ENCODE measurements around the gene STRADB.
A peak's percentile ranks its signal among the peaks of the same experiment; 100 is the strongest.
"Not testable (repeated sequence)": the region's sequence is repeated elsewhere in the genome, so short reads cannot be mapped to it uniquely, and the experiment has no call there.

Gene STRADB

GRCh38 chr2:201430839-201431238, 20.7 kb upstream of the STRADB start:
- no peak for DNase-seq

DNA sequence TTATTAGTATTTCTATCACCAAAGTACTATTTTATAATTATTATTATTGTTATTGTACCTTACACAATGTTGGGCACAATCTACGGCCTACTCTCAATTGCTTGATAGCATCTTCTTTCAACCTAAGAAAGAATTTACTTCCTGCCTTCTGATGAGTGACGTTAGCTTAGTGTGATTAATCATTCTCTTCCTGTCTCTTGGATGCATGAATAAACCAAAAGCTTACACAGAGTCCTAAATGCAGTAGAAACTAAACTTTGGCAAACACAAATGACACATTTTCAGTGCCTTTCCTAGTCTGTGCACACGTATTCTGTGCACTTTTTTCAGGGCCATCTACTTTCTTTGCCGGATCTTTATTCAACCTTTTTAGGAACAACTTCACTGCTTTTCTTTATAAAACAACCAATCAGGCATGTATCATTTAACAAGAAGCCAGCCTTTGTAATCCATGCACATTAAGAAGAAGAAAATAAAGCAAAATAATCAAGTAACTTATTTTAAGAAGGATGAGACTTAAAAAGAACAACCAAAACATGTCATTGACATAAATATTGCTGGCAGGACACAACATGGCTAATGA, 19.4 kb upstream of the STRADB start:
- DNase-seq = peak; percentile 79

DNA sequence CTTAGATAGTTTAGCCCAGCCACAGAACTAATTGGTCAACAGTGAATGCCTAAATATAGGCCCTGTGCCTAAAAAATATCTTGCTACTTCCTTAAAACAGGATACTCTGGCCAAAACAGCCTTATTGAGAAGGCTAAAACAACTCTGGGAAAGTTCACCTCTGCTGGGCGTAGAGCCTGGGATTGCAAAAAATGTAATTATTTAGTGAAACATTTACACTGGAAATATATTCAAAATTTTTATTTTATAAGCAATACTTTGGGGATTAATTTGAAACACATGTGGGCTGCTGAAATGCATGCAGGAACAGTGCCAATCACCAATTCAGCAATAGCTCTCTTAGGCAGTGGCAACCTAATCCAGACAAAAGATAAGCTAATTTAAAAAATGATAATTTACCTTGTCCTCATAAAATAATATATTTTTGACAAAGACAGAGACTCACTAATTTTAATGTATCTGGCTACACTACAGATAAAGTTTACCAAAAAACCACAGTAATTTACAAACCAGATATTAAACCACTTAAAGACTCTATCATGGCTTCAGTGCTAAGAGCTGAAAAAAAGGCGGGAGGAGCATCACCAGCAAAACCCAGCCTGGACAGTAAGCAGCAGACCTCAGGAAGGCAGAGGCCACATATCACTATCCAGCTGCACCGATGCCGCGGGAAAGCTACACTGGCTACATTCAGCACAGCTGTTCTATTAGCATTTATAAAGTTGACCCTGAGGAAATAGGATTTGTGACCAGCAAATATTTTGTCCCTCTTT, 18.7 kb upstream of the STRADB start:
- DNase-seq = peak; percentile 30

- no peak for DNase-seq
Measured at GRCh38 chr2:201433394-201433995, 18.0 kb upstream of the STRADB start.

- DNase-seq = peak; percentile 49
Measured at GRCh38 chr2:201436141-201436540, 15.4 kb upstream of the STRADB start.

DNA sequence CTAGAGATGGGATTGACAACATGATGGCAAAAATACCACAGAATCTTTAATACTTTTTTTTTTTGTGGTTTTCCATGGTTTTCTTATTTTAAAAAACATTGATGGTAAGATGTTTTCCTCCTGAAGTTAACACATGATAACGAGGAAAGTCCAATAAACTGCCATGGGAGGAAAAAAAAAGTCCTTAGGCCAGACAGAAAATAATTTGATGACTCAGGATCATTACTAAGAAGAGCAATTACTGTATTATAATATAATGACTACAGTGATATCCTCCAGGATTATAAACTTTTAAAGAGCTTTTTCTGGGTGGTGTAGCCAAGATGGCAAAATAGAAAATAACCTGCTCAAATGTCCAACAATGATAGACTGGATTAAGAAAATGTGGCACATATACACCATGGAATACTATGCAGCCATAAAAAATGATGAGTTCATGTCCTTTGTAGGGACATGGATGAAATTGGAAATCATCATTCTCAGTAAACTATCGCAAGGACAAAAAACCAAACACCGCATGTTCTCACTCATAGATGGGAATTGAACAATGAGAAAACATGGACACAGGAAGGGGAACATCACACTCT, 12.1 kb upstream of the STRADB start:
- DNase-seq = not testable (repeated sequence)

DNA sequence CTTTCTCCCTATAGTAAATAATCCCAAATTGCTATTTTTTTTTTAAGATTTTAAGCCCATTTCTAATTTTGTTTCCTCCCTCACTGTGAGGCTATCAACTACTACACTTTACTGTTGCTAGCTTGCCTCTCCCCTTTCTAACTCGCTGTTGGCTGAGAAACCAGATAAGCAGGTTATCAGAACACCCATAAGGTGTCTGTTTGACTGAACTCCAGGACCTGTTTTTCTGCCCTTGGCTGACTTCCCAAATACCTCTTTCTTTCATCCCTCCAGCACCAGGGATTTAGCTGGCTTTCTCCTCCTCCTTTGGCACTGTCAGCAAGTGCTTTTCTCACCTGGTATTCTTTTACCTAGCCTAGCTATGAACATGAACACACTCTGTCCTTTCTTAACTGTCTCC, 11.4 kb upstream of the STRADB start:
- DNase-seq = no peak

- DNase-seq = peak; percentile 11
Measured at GRCh38 chr2:201441409-201441808, 10.1 kb upstream of the STRADB start.

DNA sequence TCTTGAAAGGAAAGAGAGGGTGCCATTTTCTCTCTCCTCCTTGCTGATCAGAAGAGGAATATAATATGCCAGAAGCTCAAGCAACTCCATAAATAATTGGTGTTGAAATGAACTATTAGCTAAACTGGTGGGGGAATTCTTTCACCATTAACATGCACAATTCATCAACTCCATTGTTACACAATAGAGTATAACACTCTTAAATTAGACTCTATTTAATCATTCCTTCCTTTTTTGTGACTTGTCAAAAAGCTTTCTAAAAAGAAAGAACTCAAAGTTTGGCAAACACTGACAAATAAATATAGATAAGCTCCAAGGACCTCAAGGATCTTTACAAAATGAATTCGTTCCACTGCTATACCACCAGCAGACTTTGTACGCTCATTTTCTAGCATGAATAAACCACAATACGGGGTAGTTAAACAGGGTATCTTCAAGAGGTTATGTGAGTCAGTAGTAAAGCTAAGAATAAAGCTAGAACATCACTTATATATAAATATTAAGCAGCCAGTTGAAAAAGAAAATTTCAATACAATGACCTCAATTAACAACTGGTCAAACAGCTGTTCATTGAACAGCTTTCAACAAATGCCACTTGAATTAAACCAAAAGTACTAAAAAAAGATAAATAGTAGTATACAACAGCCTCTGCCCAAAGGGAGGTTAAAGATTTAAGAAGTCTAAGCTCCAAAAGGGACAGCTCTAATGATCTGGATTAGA, 6.6 kb upstream of the STRADB start:
- no peak for DNase-seq

DNA sequence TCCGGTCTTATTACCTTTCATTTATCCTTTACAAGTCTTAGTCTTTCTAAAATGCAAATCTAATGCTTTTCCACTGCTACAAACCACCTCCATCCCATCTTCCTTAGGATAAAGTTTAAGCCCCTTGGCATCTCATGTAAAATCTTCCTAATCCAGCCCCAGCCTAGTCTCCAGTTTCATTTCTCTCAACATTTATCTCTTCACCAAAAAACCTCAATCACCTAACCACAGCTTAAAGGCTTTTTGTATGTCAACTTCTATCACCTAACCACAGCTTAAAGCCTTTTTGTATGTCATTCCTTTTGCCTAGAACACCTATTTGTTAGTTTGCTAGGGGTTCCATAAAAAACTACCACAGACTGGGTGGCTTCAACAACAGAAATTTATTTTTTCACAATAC, 4.5 kb upstream of the STRADB start:
- DNase-seq = no peak

GRCh38 chr2:201448061-201448460, 3.5 kb upstream of the STRADB start:
- no peak for DNase-seq

DNA sequence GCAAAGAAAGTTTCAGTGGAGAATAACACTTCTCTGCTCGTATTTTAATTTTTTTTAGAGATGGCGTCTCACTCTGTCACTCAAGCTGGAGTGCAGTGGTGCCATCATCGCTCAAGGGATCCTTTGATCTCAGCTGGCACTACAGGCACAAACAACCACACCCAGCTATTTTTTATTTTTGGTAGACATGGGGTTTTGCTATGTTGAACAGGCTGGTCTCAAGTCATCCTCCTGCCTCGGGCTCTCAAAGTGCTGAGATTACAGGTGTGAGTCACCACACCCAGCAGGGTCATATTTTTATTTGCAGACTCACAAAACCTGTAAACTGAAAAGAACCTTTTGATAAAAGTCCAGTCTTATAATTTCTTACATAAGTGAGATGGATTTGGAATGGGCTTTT, 2.8 kb upstream of the STRADB start:
- DNase-seq = no peak

DNA sequence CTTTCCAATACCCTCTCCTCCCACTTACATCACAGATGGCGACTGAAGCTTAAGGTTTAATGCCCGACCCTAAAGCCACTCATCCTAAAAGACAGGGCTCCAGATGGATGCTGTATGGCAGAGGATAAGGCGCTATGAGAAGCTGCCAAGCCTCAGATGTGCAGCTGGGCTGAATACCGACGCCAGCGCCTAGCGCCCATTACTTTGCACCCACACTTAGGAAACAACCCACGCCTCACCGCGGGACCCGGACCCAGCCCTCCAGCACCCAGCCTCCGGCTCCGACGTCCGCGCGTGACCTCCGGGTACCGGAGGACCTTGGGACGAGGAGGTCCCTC, 617 bp upstream of the STRADB start:
- DNase-seq = no peak

GRCh38 chr2:201452058-201452921, 750 bp downstream of the STRADB start:
- peak; percentile 15 for DNase-seq

DNA sequence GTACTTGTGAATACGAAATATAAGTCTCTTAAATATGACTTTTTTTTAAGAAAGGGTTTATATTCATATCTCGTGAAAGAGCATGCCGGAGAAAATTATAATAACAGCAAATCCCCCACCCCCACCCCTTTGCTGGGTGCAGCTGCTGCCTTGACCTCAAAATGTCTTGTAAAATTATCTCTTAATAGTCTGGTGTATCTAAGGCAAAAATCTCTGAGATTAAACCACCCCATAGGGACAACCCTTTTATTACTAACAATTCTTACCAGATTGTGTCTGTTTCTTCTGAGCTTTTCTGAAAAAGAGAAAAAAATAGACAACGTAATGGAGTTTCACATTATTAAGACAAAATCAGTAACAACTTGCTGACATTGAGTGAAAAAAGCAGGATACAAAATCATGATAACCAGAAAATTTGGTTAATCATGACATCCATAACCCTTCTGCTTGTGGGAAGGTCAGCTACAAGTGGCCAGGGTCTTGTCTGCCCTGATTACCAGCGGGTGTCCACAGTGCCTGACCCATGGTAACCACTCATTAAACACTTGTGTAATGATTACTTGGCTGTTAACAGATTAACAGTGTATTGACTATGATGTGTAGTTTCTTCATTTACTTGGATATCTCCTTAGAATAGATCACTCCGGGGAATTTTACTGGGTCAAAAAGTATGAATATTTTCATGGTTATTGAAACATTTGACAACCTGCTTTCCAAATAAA, 1.5 kb downstream of the STRADB start:
- DNase-seq = no peak

- no peak for DNase-seq
Measured at GRCh38 chr2:201458381-201458780, 6.8 kb downstream of the STRADB start.

DNA sequence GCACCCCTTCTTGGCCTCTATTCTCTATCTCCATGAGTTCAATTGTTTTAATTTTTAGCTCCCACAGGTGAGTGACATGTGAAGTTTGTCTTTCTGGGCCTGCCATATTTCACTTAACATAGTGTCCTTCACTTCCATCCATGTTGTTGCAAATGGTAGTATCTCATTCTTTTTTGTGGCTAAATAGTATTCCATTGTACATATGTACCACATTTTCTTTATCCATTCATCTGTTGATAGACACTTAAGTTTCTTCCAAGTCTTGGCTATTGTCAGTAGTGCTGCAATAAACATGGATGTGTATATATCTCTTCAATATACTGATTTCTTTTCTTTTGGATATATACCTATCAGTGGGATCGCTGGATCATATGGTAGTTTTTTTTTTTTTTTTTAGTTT, 9.0 kb downstream of the STRADB start:
- DNase-seq = no peak

GRCh38 chr2:201464547-201464946, 13.0 kb downstream of the STRADB start:
- no peak for DNase-seq

- DNase-seq = peak; percentile 36
Measured at GRCh38 chr2:201465524-201465971, 14.0 kb downstream of the STRADB start.

DNA sequence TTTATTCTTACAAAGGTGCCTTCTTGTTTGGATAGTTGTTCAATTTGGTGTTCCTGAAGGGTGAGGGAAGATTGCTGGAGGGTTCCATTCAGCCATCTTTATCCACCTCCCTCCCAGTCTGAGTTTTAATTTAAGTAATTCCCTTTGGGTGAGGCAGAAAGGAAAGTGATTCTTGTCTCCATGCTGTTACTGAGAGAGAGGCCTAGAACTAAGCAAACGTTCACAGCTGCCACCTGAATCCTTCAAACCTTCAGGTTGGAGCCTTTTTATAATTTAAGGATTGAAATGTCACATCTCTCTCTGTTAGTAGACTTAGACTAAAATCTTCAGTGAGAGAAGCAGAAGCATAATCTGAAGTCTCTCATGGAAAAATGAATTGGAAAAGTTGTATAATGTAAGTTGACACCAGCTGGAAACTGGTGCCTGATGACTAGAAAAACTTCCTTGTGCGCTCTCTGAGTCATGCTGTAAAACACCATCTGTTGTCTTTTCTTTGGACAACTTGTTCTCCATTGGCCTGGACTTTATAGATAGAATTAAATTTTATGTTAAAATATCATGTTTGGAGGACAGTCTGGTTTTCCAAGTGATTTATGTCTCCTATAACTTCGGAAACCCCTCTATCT, 14.6 kb downstream of the STRADB start:
- peak; percentile 76 for DNase-seq

GRCh38 chr2:201467666-201468065, 16.1 kb downstream of the STRADB start:
- peak; percentile 32 for DNase-seq

Data from fibroblast of skin of back (primary cell).